ENCODE measurements around the gene ESRRB. TPM values are rescaled to one million over a fixed set of nuclear protein-coding genes. Genes with fewer than 3 reads are reported as not detected.

ESRRB gene
- total RNA-seq, 1 donor from 2014 or later: 0.12 TPM

- Mint-ChIP-seq H3K27ac (no peak overlapping the region), H3K4me1 (ENCODE audit: low read depth) (no peaks in the 10 kb centered on the region), H3K4me3 (ENCODE audit: low read depth) (no peak overlapping the region), H3K9me3 (ENCODE audit: low read depth) (no peaks in the 10 kb centered on the region), H3K27me3 (no peaks in the 10 kb centered on the region), H3K36me3 (ENCODE audit: insufficient read depth) (no peaks in the 10 kb centered on the region)
- DNase-seq (ENCODE audit: low spot score, unreplicated experiment): no peak
- TF ChIP-seq CTCF (IDR thresholded peaks at IDR 0.05; ENCODE audit: unreplicated experiment): no peak
These were observed 48.4 kb downstream of the ESRRB start for GRCh38 chr14:76424359-76424758.

- Mint-ChIP-seq H3K4me3 (ENCODE audit: low read depth) (no peak overlapping the region), H3K4me1 (ENCODE audit: low read depth) (no peaks in the 10 kb centered on the region), H3K27me3 (no peaks in the 10 kb centered on the region), H3K27ac (peak overlapping the region; percentile 45), H3K9me3 (ENCODE audit: low read depth) (no peaks in the 10 kb centered on the region), H3K36me3 (ENCODE audit: insufficient read depth) (no peaks in the 10 kb centered on the region)
- DNase-seq (ENCODE audit: low spot score, unreplicated experiment): no peak
- TF ChIP-seq CTCF (IDR thresholded peaks at IDR 0.05; ENCODE audit: unreplicated experiment): no peak
These were observed 50.3 kb downstream of the ESRRB start for GRCh38 chr14:76426161-76426696.

- H3K36me3 Mint-ChIP-seq (ENCODE audit: insufficient read depth): no peaks in the 10 kb centered on the region
- H3K4me1 Mint-ChIP-seq (ENCODE audit: low read depth): peaks cover 6% of the 10 kb centered on the region
- no peak for TF ChIP-seq CTCF (IDR thresholded peaks at IDR 0.05; ENCODE audit: unreplicated experiment)
- H3K9me3 Mint-ChIP-seq (ENCODE audit: low read depth): no peaks in the 10 kb centered on the region
- no peak overlapping the region for H3K4me3 Mint-ChIP-seq (ENCODE audit: low read depth)
- DNase-seq (ENCODE audit: low spot score, unreplicated experiment): no peak
- no peak overlapping the region for H3K27ac Mint-ChIP-seq
- peaks cover 2% of the 10 kb centered on the region for H3K27me3 Mint-ChIP-seq
These were observed 52.7 kb downstream of the ESRRB start for GRCh38 chr14:76428611-76429010.

- H3K36me3 Mint-ChIP-seq (ENCODE audit: insufficient read depth): no peaks in the 10 kb centered on the region
- H3K27ac Mint-ChIP-seq: no peak overlapping the region
- H3K9me3 Mint-ChIP-seq (ENCODE audit: low read depth): no peaks in the 10 kb centered on the region
- no peak overlapping the region for H3K4me3 Mint-ChIP-seq (ENCODE audit: low read depth)
- H3K27me3 Mint-ChIP-seq: peaks cover 2% of the 10 kb centered on the region
- no peak for DNase-seq (ENCODE audit: low spot score, unreplicated experiment)
- peaks cover 6% of the 10 kb centered on the region for H3K4me1 Mint-ChIP-seq (ENCODE audit: low read depth)
- no peak for TF ChIP-seq CTCF (IDR thresholded peaks at IDR 0.05; ENCODE audit: unreplicated experiment)
These were observed 54.1 kb downstream of the ESRRB start for GRCh38 chr14:76430017-76430416.

GRCh38 chr14:76430475-76430980 lies 54.6 kb downstream of the ESRRB start:
- Mint-ChIP-seq H3K4me3 (ENCODE audit: low read depth) (no peak overlapping the region), H3K4me1 (ENCODE audit: low read depth) (peaks cover 6% of the 10 kb centered on the region), H3K27me3 (peaks cover 2% of the 10 kb centered on the region), H3K36me3 (ENCODE audit: insufficient read depth) (no peaks in the 10 kb centered on the region), H3K27ac (no peak overlapping the region), H3K9me3 (ENCODE audit: low read depth) (no peaks in the 10 kb centered on the region)
- no peak for DNase-seq (ENCODE audit: low spot score, unreplicated experiment)
- no peak for TF ChIP-seq CTCF (IDR thresholded peaks at IDR 0.05; ENCODE audit: unreplicated experiment)

Measured in progenitor cell of endocrine pancreas (in vitro differentiated cells).